ENCODE measurements around the gene STK10. TPM values are rescaled to one million over a fixed set of nuclear protein-coding genes. Genes with fewer than 3 reads are reported as not detected.

The STK10 gene
- total RNA-seq, 2 donors from 2014 or later = 16.1 to 23.2 TPM

GRCh38 chr5:172140866-172141265, 47.2 kb downstream of the STK10 start:
- DNase-seq = no peak
- TF ChIP-seq CTCF (IDR thresholded peaks at IDR 0.05) = no peak
- H3K27me3 ChIP-seq = no peaks in the 10 kb centered on the region

GRCh38 chr5:172140120-172140519, 47.9 kb downstream of the STK10 start:
- Histone ChIP-seq H3K4me3 (no peak overlapping the region), H3K27me3 (no peaks in the 10 kb centered on the region), H3K9ac (ENCODE audit: low read depth in 2 of 2, low read length in 2 of 2) (no peak overlapping the region), H3K4me1 (no peaks in the 10 kb centered on the region), H3K36me3 (no peaks in the 10 kb centered on the region), H3K27ac (no peak overlapping the region), H3K9me3 (no peaks in the 10 kb centered on the region)
- DNase-seq = no peak
- TF ChIP-seq CTCF (IDR thresholded peaks at IDR 0.05) = no peak
- intact Hi-C loops (cut with DNase I) = no loop called here

More at GRCh38 chr5:172140866-172141265, 47.2 kb downstream of the STK10 start:
- Histone ChIP-seq H3K9ac (ENCODE audit: low read depth in 2 of 2, low read length in 2 of 2) (no peak overlapping the region), H3K27ac (no peak overlapping the region), H3K9me3 (no peaks in the 10 kb centered on the region), H3K36me3 (no peaks in the 10 kb centered on the region), H3K4me3 (no peak overlapping the region), H3K4me1 (no peaks in the 10 kb centered on the region)
- intact Hi-C loops (cut with DNase I) = no loop called here

GRCh38 chr5:172137046-172137445, 51.0 kb downstream of the STK10 start:
- Histone ChIP-seq H3K9ac (ENCODE audit: low read depth in 2 of 2, low read length in 2 of 2) (no peak overlapping the region), H3K36me3 (no peaks in the 10 kb centered on the region), H3K27me3 (no peaks in the 10 kb centered on the region), H3K9me3 (no peaks in the 10 kb centered on the region), H3K4me3 (no peak overlapping the region), H3K4me1 (no peaks in the 10 kb centered on the region), H3K27ac (no peak overlapping the region)
- intact Hi-C loops (cut with DNase I) = no loop called here
- no peak for TF ChIP-seq CTCF (IDR thresholded peaks at IDR 0.05)
- DNase-seq = no peak

- Histone ChIP-seq H3K27me3 (no peaks in the 10 kb centered on the region), H3K4me3 (no peak overlapping the region), H3K9ac (ENCODE audit: low read depth in 2 of 2, low read length in 2 of 2) (no peak overlapping the region), H3K9me3 (no peaks in the 10 kb centered on the region), H3K4me1 (no peaks in the 10 kb centered on the region), H3K27ac (no peak overlapping the region), H3K36me3 (no peaks in the 10 kb centered on the region)
- no peak for TF ChIP-seq CTCF (IDR thresholded peaks at IDR 0.05)
- intact Hi-C loops (cut with DNase I) = no loop called here
- DNase-seq = no peak
These were observed 54.5 kb downstream of the STK10 start for GRCh38 chr5:172133359-172134029.

- Histone ChIP-seq H3K9ac (ENCODE audit: low read depth in 2 of 2, low read length in 2 of 2) (no peak overlapping the region), H3K9me3 (no peaks in the 10 kb centered on the region), H3K27ac (no peak overlapping the region), H3K4me1 (no peaks in the 10 kb centered on the region), H3K36me3 (no peaks in the 10 kb centered on the region), H3K4me3 (no peak overlapping the region), H3K27me3 (no peaks in the 10 kb centered on the region)
- TF ChIP-seq CTCF (IDR thresholded peaks at IDR 0.05) = no peak
- DNase-seq = no peak
- intact Hi-C loops (cut with DNase I) = no loop called here
These were observed 56.3 kb downstream of the STK10 start for GRCh38 chr5:172131690-172132089.

Data from colonic mucosa (tissue), 4 donors.